Measurements from ENCODE around the gene HACD2.

The HACD2 gene

GRCh38 chr3:123469323-123469995, 115.4 kb downstream of the HACD2 start:
- no peak overlapping the region for H3K4me3 ChIP-seq (ENCODE audit: low read depth, low read length)
- no peak for DNase-seq (ENCODE audit: low read depth)
- no peak for TF ChIP-seq CTCF (IDR thresholded peaks at IDR 0.05; ENCODE audit: insufficient read depth, low read depth, low read length, missing control alignments)

GRCh38 chr3:123467046-123467445, 117.8 kb downstream of the HACD2 start:
- no peak overlapping the region for H3K4me3 ChIP-seq (ENCODE audit: low read depth, low read length)
- DNase-seq (ENCODE audit: low read depth): no peak
- no peak for TF ChIP-seq CTCF (IDR thresholded peaks at IDR 0.05; ENCODE audit: insufficient read depth, low read depth, low read length, missing control alignments)

GRCh38 chr3:123464211-123464610, 120.6 kb downstream of the HACD2 start:
- TF ChIP-seq CTCF (IDR thresholded peaks at IDR 0.05; ENCODE audit: insufficient read depth, low read depth, low read length, missing control alignments): no peak

GRCh38 chr3:123459862-123460261, 125.0 kb downstream of the HACD2 start:
- no peak for DNase-seq (ENCODE audit: low read depth)
- no peak overlapping the region for H3K4me3 ChIP-seq (ENCODE audit: low read depth, low read length)
- TF ChIP-seq CTCF (IDR thresholded peaks at IDR 0.05; ENCODE audit: insufficient read depth, low read depth, low read length, missing control alignments): no peak

More at GRCh38 chr3:123464211-123464610, 120.6 kb downstream of the HACD2 start:
- no peak overlapping the region for H3K4me3 ChIP-seq (ENCODE audit: low read depth, low read length)
- no peak for DNase-seq (ENCODE audit: low read depth)

- DNase-seq (ENCODE audit: low read depth): no peak
- no peak for TF ChIP-seq CTCF (IDR thresholded peaks at IDR 0.05; ENCODE audit: insufficient read depth, low read depth, low read length, missing control alignments)
- no peak overlapping the region for H3K4me3 ChIP-seq (ENCODE audit: low read depth, low read length)
Observed at GRCh38 chr3:123458255-123458654, 126.6 kb downstream of the HACD2 start.

GRCh38 chr3:123457841-123458240, 127.0 kb downstream of the HACD2 start:
- no peak for TF ChIP-seq CTCF (IDR thresholded peaks at IDR 0.05; ENCODE audit: insufficient read depth, low read depth, low read length, missing control alignments)
- H3K4me3 ChIP-seq (ENCODE audit: low read depth, low read length): no peak overlapping the region
- DNase-seq (ENCODE audit: low read depth): no peak

GRCh38 chr3:123453675-123454074, 131.2 kb downstream of the HACD2 start:
- TF ChIP-seq CTCF (IDR thresholded peaks at IDR 0.05; ENCODE audit: insufficient read depth, low read depth, low read length, missing control alignments): no peak
- no peak overlapping the region for H3K4me3 ChIP-seq (ENCODE audit: low read depth, low read length)
- DNase-seq (ENCODE audit: low read depth): no peak

Data from GM12865 (cell line).